Measurements from ENCODE around the gene FZD1.

FZD1 gene

DNA sequence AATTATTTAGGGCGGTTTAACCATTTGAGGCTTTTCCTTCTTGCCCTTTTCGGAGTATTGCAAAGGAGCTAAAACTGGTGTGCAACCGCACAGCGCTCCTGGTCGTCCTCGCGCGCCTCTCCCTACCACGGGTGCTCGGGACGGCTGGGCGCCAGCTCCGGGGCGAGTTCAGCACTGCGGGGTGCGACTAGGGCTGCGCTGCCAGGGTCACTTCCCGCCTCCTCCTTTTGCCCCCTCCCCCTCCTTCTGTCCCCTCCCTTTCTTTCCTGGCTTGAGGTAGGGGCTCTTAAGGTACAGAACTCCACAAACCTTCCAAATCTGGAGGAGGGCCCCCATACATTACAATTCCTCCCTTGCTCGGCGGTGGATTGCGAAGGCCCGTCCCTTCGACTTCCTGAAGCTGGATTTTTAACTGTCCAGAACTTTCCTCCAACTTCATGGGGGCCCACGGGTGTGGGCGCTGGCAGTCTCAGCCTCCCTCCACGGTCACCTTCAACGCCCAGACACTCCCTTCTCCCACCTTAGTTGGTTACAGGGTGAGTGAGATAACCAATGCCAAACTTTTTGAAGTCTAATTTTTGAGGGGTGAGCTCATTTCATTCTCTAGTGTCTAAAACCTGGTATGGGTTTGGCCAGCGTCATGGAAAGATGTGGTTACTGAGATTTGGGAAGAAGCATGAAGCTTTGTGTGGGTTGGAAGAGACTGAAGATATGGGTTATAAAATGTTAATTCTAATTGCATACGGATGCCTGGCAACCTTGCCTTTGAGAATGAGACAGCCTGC, 3.1 kb downstream of the FZD1 start:
- Histone ChIP-seq H3K27ac (replicated peaks) (no peak overlapping the region), H3K4me3 (replicated peaks; ENCODE audit: insufficient read depth, low read length) (no peak overlapping the region), H3K27me3 (ENCODE audit: insufficient read depth, poor library complexity, severe bottlenecking) (peaks cover 3% of the 10 kb centered on the region)
- no peak for DNase-seq (ENCODE audit: low read depth in 1 of 2, low spot score in 1 of 2)
- TF ChIP-seq GABPA (IDR thresholded peaks at IDR 0.05; ENCODE audit: low read depth) (no peak), CTCF (IDR thresholded peaks at IDR 0.05; ENCODE audit: insufficient read depth, low read length) (no peak), SPI1 (IDR thresholded peaks at IDR 0.05; ENCODE audit: borderline replicate concordance, low read depth) (no peak), POLR2AphosphoS5 (IDR thresholded peaks at IDR 0.05; ENCODE audit: low read depth) (no peak)
- TF ChIP-seq, protein P1, sequence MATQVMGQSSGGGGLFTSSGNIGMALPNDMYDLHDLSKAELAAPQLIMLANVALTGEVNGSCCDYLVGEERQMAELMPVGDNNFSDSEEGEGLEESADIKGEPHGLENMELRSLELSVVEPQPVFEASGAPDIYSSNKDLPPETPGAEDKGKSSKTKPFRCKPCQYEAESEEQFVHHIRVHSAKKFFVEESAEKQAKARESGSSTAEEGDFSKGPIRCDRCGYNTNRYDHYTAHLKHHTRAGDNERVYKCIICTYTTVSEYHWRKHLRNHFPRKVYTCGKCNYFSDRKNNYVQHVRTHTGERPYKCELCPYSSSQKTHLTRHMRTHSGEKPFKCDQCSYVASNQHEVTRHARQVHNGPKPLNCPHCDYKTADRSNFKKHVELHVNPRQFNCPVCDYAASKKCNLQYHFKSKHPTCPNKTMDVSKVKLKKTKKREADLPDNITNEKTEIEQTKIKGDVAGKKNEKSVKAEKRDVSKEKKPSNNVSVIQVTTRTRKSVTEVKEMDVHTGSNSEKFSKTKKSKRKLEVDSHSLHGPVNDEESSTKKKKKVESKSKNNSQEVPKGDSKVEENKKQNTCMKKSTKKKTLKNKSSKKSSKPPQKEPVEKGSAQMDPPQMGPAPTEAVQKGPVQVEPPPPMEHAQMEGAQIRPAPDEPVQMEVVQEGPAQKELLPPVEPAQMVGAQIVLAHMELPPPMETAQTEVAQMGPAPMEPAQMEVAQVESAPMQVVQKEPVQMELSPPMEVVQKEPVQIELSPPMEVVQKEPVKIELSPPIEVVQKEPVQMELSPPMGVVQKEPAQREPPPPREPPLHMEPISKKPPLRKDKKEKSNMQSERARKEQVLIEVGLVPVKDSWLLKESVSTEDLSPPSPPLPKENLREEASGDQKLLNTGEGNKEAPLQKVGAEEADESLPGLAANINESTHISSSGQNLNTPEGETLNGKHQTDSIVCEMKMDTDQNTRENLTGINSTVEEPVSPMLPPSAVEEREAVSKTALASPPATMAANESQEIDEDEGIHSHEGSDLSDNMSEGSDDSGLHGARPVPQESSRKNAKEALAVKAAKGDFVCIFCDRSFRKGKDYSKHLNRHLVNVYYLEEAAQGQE (IDR thresholded peaks at IDR 0.05; ENCODE audit: insufficient replicate concordance, low read depth): no peak

DNA sequence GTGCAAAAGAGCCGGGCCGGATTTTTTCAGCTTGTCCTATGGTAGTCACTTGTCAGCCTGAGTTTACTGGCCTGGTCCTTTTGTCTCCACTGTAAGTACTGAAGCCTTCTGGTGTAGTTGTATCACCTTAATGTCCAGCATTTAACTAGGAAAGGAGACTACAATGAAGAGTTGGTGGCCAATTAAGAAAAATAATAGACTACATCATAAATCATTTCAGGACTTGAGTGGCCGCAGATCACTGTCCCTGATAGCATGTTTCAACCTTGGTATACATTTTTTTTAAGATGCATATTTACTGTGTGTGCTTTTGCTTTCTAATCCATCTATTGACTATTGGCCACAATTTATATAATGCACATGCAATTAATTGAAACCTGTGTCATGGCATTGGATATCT, 6.1 kb downstream of the FZD1 start:
- no peak for DNase-seq (ENCODE audit: low read depth in 1 of 2, low spot score in 1 of 2)
- TF ChIP-seq SPI1 (IDR thresholded peaks at IDR 0.05; ENCODE audit: borderline replicate concordance, low read depth) (no peak), GABPA (IDR thresholded peaks at IDR 0.05; ENCODE audit: low read depth) (no peak), CTCF (IDR thresholded peaks at IDR 0.05; ENCODE audit: insufficient read depth, low read length) (no peak), POLR2AphosphoS5 (IDR thresholded peaks at IDR 0.05; ENCODE audit: low read depth) (no peak)
- TF ChIP-seq, protein P1 (IDR thresholded peaks at IDR 0.05; ENCODE audit: insufficient replicate concordance, low read depth): no peak
- Histone ChIP-seq H3K27ac (replicated peaks) (no peak overlapping the region), H3K4me3 (replicated peaks; ENCODE audit: insufficient read depth, low read length) (no peak overlapping the region), H3K27me3 (ENCODE audit: insufficient read depth, poor library complexity, severe bottlenecking) (no peaks in the 10 kb centered on the region)

- DNase-seq (ENCODE audit: low read depth in 1 of 2, low spot score in 1 of 2): no peak
- H3K27me3 ChIP-seq (ENCODE audit: insufficient read depth, poor library complexity, severe bottlenecking): peaks cover 2% of the 10 kb centered on the region
- no peak for TF ChIP-seq POLR2AphosphoS5 (IDR thresholded peaks at IDR 0.05; ENCODE audit: low read depth)
- TF ChIP-seq GABPA (IDR thresholded peaks at IDR 0.05; ENCODE audit: low read depth): no peak
- no peak for TF ChIP-seq CTCF (IDR thresholded peaks at IDR 0.05; ENCODE audit: insufficient read depth, low read length)
- TF ChIP-seq, protein P1 (IDR thresholded peaks at IDR 0.05; ENCODE audit: insufficient replicate concordance, low read depth): no peak
- TF ChIP-seq SPI1 (IDR thresholded peaks at IDR 0.05; ENCODE audit: borderline replicate concordance, low read depth): no peak
- no peak overlapping the region for H3K27ac ChIP-seq (replicated peaks)
- H3K4me3 ChIP-seq (replicated peaks; ENCODE audit: insufficient read depth, low read length): no peak overlapping the region
Measured at GRCh38 chr7:91276909-91277308, 12.7 kb downstream of the FZD1 start.

Measured in HL-60 (cell line).